Dedifferentiated amniotic fluid mesenchymal stem cell (primary cell): Measurements from ENCODE around the gene MYO3B.

Source experiments
- DNase-seq: peaks from one replicate; pipeline ENCODE4 v3.0.0-alpha.2; 2016; ENCODE audit errors: extremely low spot score

MYO3B gene

DNA sequence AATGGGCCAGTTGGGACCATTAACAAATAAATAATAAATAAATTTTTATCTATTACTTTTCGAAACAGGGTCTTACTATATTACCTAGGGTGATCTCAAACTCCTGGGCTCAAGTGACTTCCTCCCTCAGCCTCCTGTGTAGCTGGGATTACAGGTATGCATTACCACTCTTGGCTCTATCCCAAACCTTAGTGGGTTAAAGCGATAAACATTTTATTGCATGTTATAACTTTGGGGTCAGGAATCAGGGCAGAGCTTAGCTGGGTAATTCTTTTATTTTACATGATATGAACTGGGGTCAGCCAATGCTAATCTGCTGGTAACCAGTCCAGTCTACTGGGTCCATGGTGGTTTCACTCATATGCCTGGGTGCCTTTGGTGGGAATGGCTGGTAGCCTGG lies 127.8 kb downstream of the MYO3B start:
- no peak for DNase-seq

DNA sequence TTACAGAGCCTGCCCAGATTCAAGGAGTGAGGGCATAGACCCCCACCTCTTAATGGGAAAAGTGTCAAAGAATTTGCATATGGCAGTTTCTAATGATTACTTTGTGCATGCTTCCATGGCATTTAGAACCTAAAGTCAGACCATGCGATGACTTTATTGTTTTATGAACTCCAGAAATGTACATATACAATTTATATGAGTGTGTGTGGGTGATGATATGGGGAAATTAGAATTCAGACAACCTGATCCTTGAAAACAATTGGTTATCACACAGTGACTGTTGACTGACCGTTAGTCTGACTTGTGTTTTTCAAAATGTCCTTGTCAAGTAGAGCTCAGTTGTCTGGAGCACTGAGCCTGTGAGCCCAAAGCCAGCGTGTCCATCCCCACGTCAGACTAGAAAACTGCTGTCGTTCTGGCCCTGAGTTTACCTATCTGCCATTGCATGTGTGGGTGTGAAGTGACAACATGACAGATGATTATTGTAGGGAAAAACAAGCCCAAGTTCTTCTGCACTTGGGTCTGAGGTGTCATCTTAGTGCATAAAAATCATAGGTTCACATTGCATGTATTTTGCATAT lies 128.4 kb downstream of the MYO3B start:
- no peak for DNase-seq

DNA sequence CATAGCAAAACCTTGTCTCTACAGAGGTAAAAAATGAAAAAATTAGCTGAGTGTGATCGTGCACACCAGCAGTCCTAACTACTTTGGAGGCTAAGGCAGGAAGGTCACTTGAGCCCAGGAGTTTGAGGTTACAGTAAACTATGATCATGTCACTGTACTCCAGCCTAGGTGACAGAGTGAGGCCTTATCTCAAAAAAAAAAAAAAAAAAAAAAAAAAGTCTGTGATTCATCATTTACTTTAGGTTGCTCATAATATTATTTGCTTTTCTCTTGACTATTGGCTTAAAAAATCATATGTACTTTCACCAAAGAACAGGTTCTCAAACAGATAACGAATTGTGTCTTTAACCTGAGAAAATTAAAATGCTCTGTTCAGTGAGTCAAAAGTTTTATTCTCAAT lies 129.1 kb downstream of the MYO3B start:
- no peak for DNase-seq

DNA sequence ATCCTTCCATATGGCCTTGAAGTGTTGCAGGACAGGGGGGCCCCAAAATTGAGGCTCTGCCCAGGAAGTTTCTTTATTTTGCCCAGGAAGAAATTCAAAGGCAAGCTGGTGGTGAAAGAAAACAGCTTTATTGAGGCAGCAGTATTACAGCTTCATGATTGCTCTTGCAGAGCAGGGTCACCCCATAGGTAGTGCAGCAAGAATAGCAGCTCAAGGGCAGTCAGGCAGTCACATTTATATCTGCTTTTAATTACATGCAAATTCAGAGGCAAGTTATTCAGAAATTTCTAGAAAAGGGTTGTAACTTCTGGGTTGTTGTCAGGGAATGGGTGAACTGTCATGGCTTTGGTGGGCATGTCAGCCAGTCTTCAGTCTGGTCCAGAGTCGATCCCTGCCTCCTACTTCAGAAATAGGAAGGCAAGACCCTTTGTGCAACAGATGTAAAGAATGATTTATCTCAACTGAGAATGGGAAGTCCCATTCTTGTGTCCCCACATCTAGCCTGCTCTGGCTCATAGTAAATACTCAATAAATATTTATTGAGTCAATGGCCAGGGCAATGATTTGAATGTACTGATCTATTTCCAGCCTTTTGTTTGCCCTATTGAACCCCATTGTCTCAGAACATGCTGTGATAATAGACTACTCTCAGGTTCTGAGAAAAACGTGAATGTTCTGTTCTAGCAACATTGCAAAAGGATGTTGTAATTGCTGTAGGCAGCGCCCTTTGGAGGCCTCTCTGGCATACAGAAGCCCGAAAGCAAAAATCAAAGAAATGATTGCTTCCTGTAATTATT lies 129.8 kb downstream of the MYO3B start:
- DNase-seq: no peak

DNA sequence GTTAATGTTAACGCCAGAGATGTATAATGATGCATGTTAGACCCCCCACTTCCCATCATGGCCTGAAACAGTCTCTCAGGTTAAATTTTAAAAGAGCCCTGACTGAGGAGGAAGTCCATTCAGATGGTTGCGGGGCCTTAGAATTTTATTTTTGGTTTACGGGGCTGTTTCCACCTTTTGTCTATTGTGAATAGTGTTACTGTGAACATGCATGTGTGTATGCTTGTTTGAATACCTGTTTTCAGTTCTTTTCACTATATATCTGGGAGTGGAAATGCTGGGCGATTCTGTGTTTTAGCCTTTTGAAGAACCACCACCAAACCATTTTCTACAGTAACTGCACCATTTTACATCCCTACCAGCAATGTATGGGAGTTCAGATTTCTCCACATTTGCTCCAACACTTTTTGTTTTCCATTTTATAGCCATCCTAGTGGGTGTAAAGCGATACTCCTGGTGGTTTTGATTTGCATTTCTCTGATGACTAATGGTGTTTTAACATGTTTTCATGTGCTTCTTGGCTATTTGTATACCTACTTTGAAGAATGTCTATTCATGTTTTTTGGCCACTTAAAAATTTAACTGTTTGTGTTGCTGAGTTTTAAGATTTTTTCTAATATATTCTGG lies 133.0 kb downstream of the MYO3B start:
- no peak for DNase-seq

DNA sequence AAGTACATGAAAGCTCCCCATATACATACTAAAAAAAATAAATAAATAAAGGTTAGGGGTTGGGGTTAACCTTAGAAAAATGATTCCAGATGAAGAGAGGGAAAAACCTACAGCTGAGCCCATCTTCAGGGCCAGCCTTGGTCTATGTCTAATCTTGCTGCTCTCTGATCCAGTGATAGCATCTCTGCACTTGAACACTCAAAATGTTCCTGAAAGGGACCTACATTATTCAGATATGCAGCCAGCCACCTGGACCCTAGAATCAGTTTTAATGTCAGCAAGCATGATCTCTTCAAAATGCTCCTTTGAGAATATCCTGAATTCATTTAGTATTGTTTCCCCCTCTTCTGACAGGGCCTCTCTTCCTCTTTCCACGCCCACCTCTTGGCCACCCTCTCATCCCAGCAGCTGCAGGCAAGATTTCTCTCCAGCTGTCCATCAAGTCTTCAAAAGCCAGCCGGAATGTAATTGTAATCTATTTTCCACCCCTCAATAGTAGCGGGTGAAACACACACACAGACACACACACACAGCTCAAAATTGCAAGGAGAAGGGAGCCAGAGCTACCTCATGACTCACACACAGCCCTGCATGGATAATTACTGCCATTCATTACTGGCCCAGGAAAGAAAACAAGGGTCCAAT lies 135.5 kb downstream of the MYO3B start:
- no peak for DNase-seq

DNA sequence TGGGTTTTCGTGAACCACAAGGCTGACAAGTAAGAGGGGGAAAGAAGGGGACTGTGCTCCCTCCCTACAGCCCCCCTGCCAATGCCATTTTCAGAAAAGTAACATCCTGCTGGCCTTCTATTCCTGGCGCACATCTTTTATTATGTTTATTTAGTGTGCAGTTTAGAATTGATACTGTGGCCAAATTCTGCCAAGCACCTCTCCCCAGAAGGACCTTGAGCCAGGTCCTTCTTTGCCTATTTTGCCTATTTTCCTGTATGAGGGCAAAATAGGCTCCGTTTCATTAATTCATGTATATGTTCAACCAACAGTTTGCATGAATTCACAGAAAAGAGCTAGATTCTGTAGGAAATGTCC lies 136.0 kb downstream of the MYO3B start:
- DNase-seq: no peak

DNA sequence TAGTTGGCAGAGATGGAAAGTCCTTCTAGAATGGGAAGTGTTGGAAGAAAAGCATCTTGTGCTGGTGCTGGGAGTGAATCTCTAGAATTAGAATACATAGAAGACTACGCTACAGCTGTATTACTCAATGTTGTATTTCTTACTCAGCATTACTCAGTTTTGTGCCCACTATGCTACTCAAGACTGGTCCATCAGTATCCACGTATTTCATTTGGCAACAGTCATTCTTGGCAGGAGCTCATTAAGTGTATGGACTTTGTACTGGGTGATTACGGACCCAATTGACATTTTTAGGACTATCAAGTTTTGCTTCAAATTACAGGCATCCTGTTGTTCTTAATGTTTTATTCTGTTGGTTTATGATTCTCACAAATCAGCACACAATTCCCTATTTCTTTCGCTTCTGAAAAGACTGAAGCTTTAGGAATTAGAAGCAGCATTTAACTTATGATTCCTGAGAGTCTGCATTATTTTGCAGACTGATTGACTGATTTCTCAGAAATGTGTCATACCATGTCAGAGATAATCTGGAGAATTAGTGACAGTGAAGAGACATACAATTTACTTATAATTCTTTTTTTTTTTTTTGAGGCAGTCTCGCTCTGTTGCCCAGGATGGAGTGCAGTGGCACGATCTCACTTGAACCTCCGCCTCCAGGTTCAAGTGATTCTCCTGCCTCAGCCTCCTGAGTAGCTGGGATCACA lies 136.9 kb downstream of the MYO3B start:
- no peak for DNase-seq

DNA sequence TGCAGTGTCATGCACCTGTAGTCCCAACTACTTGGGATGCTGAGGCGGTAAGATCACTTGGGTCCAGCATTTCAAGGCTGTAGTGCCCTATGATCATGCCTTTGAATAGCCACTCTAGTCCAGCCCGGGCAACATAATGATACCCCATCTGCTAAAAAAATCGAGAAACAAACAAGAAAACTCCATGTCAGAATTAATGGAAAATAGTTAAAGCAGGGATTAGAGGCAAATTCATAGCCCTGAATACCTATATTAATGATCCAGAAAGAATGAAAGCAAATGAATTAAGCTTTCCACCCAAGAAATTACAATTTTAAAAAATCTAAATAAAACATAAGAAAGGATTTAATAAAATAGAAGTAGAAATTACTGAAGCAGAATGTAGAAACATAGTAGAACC lies 143.0 kb downstream of the MYO3B start:
- no peak for DNase-seq

DNA sequence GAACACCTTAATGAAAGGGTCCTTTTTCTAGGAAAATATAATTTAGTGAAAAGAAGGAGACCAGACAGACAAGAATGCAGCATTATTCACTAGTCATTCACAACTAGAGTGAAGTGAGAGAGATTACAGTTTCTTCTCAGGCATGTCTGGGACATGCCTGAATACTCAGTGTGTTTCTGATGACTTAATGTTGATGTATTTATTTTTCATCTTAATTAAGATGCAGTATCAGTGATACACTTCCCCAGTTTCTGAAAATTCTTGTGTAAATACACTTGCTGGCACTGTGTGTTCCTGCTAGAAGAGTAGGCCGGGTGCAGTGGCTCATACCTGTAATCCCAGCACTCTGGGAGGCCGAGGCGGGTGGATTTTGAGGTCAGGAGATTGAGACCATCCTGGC lies 143.6 kb downstream of the MYO3B start:
- no peak for DNase-seq

DNA sequence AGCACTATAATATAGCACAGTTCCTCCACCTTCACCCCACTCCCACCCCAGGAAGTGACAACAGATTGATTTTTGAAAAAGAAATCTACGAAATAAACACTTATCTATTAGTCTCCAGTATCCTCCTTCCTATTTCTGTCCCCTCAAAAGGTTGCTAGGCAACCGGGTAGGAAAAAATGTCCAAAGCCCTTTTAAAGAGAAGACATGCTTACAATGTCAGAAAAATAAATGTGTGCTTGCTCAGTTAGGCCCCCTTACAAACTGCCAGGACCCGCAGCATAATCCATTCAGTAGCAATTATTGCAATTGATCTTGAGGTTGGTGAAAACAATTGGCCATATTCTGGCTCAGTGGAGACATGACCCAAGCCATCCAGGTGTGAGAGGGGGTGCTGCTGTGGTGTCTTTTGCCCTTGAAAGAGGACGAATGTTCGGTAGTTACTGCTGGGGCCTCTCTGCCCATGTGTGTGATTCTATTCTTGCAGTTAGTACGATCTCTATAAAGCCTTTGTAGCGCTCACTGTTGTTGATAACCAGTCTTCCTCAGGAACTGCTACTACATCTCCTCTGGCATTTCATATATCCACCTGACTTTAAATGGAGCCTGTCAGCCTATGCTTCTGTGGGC lies 144.3 kb downstream of the MYO3B start:
- no peak for DNase-seq

DNA sequence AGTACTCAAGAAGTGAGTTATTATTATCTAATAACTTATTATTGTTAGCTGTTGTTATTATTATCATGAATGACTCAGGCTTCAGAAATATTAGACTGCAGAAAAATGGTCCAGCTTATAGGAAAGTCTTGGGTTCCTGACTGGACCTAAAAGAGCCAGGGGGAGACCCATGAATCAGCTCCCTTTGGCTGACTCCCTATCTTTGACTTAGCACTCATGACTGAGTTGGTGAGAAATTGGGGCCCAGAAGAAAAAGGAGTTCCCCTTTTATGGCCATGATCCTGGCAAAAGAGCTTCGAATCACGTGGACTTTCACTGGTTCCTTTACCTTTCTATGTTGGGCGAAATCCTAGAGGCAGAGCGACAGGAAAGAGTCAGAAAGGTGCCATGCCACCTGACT lies 145.8 kb downstream of the MYO3B start:
- DNase-seq: no peak

DNA sequence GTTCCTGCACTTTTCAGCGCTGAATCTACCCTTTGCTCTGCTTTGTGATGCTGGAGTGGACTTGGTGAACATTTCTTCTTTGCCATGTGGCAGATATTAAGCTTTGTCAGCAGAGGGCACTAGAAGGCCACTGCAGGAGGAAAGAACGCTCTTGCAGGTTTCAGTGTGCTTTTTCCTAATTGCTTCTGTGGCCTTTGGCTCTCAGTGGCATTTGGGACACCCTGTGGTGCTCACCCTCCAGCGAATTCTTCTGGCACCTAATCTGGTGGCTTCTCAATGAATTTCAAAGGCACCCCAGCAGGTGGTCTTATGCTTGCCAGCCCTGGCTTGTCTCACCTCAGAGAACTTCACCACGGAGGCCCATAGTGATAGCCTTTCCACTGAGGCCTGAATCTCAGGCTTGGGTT lies 146.7 kb downstream of the MYO3B start:
- no peak for DNase-seq

DNA sequence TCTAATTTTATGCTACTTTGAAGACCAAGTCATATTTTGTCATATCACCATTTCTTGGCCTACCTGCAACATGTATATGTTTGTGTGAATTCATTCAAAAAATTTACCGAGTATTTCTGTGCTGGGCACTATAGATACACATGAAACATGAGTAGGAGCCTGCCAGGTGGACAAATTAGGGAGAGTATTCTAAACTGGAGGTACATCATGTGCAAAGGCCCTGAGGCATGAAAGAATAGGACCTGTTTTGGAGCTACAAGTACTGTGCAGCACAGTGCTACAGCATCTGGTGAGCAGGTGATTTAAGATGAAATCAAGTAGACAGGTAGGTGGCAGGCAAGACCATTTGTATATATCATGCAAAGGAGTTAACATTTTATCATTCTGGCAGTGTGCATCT lies 152.9 kb downstream of the MYO3B start:
- no peak for DNase-seq

DNA sequence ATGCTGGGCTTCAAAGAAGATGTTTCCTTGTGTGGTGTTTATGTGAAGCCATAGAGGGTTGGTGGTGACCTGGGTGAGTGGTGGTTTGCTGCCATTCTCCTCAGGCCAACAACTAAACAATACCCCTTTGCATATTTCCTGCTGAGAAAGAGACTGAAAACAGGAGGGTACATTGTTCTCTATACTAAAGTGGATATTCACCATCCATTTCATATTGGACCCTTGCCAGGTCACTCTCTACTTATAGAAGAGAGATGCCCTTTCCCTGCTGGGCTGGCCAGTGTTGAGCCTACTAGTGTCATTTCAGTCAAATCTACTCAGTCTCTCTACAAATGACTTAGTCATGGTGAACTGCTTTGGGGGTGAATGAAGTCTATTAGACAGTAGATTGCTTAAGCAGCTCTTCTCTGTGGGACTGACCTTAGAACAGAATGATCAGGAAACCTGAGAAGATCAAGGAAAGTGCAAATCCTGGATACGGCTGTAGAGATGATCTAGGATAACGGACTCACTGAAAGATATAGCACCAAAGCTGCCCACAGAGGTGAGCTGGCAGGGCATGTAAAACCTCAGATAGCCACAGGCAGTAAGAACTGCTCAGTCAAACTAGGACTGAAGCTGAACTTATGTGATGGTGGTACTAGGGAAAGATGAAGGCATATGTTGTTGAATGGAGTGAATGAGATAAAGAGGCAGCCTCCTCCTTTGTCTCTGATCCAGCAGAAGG lies 154.9 kb downstream of the MYO3B start:
- DNase-seq: no peak

DNA sequence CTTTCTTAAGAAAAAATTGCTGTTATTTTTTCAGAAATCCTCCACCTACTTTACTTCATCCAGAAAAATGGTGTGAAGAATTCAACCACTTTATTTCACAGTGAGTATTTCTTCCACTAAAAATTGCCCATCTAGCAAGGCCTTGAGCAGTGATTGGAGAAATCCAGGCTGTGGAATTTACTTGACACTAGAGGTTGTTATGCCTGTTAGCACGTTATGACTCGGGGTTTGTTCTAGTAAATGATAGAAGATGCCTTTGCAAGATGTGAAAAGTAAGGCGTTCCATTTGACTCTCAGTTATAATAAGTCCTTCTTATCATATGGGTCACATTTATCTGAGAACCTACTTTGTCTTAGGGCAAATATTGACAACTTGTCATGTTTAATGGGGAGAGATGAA lies 157.4 kb downstream of the MYO3B start:
- DNase-seq: no peak

DNA sequence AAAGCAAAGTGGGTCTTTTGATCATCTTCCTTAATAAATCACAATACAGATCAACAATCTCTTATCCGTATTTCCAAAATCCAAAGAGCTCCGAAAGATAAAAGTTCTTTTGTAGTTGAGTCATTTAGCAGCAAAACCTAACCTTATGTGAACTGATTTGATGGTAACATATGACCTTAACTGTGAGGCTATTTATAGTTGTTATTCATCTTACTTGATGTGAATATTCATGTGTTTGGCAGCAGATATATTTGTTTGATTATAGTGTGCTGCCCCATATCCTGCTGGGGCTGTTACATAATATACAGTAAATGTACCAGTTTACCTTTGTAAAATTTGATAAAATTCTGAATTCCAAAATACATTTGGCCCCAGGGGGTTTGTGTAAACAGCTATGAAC lies 158.5 kb downstream of the MYO3B start:
- no peak for DNase-seq

DNA sequence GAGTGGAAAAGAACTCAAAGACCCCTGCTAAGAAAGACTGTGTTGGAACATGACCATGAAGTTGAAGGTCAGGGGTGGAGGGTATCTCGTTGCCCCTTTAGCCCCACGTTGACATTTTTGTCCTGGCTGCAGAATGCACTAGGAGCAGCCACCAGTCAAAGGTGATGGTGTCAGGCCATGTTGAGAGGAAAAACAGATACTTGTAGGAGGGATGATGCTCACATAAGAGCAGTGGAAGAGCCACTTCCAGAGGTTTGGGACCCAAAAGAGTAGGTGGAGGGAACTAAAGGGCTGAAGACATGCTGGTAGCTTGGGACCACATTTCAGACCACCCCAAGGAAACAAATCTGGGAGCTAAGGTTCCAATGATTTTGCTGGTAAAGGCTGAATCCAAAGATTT lies 159.0 kb downstream of the MYO3B start:
- no peak for DNase-seq

DNA sequence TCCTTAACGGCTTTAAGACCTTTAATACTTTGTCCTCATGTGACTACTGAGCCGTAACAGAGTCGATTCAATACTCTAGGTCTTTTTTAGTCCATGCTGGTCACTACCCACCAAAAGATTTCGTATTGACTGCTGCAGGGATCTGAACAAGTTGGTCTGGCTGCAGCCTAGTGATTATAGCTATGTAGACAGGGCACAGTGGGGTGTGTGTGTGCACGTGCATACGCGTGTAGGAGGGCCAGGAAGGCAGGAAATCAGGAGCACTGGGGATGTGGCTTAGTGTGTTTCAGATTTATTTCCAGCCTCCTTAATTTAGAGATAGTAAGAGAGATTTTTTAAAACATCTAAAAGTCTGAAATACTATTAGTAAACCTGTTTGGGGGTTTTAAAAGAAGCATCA lies 161.4 kb downstream of the MYO3B start:
- DNase-seq: no peak

DNA sequence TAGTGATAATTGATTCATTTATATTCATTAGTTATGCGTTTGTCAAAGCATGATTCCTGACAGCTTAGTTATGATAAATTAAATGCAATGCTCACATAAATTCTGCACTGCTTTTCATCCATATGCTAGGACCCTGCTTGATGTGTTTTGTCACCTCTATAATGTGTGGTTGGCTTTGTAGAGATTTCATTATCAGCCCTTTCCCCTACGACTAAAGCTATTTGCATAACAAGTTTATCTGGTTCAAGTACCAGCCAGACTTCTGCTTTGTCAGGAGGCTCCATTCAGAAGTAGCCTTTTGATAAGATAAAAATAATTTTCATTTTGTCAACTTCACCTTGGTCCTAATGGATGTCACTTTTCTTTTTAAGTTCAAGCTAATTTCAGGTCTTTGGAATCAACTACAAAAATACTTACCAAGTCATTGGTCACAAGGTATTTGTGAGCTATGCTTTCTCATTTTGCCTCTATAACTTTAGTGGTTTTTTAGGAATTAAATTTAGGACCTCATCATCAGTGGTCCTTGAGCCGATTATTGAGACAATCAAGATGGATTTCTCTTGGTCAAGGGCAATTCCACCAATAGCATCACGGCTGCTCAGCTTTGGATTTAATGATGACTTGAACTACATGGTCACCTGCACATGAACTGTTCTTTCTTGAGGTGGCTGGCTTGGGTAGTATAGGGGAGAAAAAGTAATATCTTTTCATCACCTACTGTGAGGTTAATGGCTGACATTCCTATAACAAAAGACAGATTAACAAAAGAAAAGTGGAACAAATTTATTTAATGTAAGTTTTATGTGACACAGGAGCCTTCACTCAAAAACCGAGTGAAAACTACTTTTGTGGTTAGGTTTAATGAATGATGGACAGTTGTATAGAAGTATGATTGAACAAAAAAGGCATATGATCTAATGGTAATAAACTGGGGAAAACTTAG lies 162.1 kb downstream of the MYO3B start:
- DNase-seq: no peak
